Stimulated activated naive B cell treated with anti-CD40 and anti-IgM and Interleukin-4, amounts not matched to agents 10 μg/mL and 1 μg/mL and 100 μg/mL, for 72 hours (primary cell): ENCODE measurements around the gene GLRX5.

ENCODE experiments used
- ATAC-seq, 2 donors: fragments of 150-1000 bp; cut with Tn5 transposase; replicated peaks; 2 replicates each; pipeline ENCODE4 v1.10.0; 2021; ENCODE audit warnings: moderate library complexity in 1 of 2
- DNase-seq: peaks from one replicate; pipeline ENCODE4 v3.0.0; 2021
- H3K27ac Mint-ChIP-seq: one replicate; pipeline ENCODE4 v1.8.0; 2022; ENCODE audit warnings: mild to moderate bottlenecking, mixed read lengths
- H3K27me3 Mint-ChIP-seq, 2 donors: one replicate each; pipeline ENCODE4 v1.8.0; 2022; ENCODE audit warnings: mixed read lengths in 2 of 2
- H3K36me3 Mint-ChIP-seq, 2 donors: one replicate each; pipeline ENCODE4 v1.8.0; 2022; ENCODE audit warnings: mixed read lengths in 2 of 2, mild to moderate bottlenecking in 1 of 2
- H3K4me1 Mint-ChIP-seq, 2 donors: one replicate each; pipeline ENCODE4 v1.8.0; 2022; ENCODE audit warnings: mixed read lengths in 2 of 2, mild to moderate bottlenecking in 1 of 2
- H3K4me3 Mint-ChIP-seq, 2 donors: one replicate each; pipeline ENCODE4 v1.8.0; 2022; ENCODE audit warnings: mild to moderate bottlenecking in 2 of 2, mixed read lengths in 2 of 2, moderate library complexity in 1 of 2
- H3K9me3 Mint-ChIP-seq, 2 donors: one replicate each; pipeline ENCODE4 v1.8.0; 2022; ENCODE audit warnings: mixed read lengths in 2 of 2, mild to moderate bottlenecking in 1 of 2

Gene GLRX5

DNA sequence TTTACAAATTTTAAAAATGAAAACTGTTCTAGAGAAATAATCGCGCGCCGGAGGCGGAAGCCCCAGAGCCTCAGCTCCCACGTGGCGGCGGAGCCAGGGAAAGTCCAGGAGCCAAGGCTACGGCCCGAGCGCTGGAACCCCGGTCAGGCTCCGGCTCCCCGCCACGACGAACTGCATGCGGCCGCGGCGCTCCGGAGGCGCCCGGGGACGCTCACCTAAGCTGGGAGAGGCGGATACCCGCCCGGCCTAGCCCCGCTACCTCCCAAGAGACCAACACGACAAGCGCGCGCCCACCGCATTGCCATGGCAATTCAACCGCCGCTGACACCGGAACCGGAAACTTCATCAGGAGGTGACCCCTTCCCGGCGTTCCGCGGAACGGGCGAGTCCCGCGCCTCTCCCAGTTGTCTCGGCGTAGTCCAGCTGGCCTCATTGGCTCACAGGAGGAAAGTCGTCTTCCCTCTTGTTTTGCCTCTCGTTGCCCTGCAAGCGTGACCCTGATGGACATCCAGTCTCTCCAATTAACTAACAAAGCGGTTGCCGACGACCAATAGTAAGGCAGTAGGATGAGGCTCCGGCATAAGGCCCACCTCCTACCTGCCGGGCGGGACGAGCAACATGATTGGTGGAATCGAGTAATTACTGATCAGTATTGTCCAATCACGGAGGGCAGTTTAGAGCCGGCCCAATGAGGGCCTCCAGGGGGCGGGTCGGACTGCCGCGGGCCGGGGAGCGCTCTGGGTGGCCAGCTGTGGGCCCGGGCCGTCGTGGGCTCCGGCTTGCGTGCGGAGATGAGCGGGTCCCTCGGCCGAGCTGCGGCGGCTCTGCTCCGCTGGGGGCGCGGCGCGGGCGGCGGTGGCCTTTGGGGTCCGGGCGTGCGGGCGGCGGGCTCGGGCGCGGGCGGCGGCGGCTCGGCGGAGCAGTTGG, at the start of gene GLRX5:
TSS of gene GLRX5 (plus strand) at position 752 of the 927 bp plus-strand sequence. CDS start at position 792, 40 bp downstream.
- H3K9me3 Mint-ChIP-seq, result no peaks in the 10 kb centered on the region
- peak; percentile 100 for DNase-seq
- ATAC-seq, result peak; percentile 90
- H3K27me3 Mint-ChIP-seq, result no peaks in the 10 kb centered on the region
- H3K36me3 Mint-ChIP-seq, result peaks cover 5 to 24% of the 10 kb centered on the region in 2 donors
- peak within 1 kb of the TSS; percentile 98 to 99 for H3K4me3 Mint-ChIP-seq
- H3K27ac Mint-ChIP-seq, result peak within 1 kb of the TSS; percentile 97
- H3K4me1 Mint-ChIP-seq, result peaks cover 42 to 63% of the 10 kb centered on the region in 2 donors

DNA sequence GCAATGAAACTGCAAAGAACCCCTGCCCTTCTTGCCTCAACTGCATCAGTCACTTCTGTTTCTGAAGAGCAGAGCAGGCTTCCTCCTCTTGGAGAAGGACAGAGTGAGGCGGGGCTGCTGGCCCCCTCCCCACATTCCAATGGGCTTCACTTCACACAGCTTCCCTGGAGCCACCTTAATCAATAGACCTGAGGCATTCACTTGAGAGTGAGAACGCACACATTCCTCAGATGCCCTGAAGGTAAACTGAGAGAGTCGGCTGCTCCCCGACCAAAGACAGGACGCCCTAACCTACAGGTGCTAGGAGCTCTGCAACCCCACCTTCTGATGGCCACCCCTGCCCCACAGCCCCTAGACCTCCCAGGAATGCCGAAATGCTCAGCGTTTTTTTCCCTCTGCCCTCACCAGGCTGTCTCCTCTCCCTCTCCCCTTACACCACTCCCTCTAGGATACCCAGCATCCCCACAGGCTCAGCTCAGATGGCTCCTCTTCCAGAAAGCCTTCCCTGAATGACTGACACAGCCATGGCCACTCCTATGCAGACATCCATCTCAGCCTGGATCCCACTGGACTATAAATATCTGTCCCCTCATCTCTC, 49.5 kb upstream of the GLRX5 start:
- Mint-ChIP-seq H3K27me3 (no peaks in the 10 kb centered on the region), H3K4me3 (no peak overlapping the region), H3K36me3 (peaks cover 25 to 45% of the 10 kb centered on the region in 2 donors), H3K4me1 (peaks cover 66 to 89% of the 10 kb centered on the region in 2 donors), H3K9me3 (no peaks in the 10 kb centered on the region), H3K27ac (peak overlapping the region; percentile 44)
- ATAC-seq (no peak), DNase-seq (no peak)

DNA sequence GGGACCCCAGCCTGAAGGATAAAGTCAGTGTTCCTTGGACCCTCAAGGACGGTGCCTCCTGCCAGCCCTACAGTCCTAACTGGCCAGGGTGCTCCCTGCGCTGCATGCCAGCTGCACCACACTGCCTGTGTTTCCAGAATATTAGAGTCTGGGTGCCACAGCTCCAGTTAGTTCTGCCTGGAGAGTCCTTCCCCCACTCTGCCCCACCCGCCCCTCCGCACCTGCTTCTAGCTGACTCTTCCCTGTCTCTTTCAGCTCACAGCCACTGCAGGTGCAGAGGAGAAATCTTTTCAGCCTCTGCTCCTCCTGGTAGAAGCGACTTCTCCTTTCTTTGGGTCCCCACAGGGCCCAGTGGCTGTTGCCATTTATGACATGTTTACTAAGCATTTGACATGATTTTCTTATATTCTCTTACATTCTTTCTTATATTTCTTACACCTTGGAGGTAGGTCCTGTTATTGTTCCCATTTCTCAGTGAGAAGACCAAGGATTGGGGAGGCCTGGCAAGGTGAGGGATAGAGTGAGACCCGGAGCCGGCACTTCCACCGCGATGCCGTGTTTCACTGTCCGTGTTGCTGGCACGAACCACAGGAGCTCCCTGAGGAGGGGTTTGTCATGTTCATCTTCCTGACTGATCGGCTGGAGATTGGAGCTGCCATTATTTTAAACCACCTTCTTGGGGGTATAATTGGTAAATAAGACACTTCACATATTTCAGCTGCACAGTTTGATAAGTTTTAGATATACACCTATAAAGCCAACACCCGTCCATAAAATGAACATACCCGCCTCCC, 47.8 kb upstream of the GLRX5 start:
- peak overlapping the region; percentile 92 for H3K27ac Mint-ChIP-seq
- peak overlapping the region; percentile 1 to 43 for H3K4me3 Mint-ChIP-seq
- no peak for DNase-seq

DNA sequence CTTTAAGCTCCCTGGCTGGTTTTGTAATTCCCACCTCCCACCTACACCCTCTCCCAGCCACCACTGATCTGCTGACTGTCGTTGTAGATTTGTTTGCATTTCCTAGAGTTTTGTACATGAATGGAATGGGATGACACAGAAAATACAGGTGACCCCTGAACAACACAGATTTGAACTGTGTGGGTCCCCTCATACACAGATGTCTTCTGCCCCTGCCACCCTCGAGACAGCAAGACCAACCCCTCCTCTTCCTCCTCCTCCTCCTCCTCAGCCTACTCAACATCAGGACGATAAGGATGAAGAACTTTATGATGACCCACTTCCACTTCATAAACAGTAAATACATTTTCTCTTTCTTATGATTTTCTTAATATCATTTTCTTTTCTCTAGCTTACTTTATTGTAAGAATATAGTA, 47.2 kb upstream of the GLRX5 start:
- H3K4me1 Mint-ChIP-seq, result peaks cover 63 to 84% of the 10 kb centered on the region in 2 donors
- no peaks in the 10 kb centered on the region for H3K27me3 Mint-ChIP-seq
- ATAC-seq (no peak), DNase-seq (no peak)
- H3K27ac Mint-ChIP-seq, result peak overlapping the region; percentile 92
- H3K36me3 Mint-ChIP-seq, result peaks cover 24 to 51% of the 10 kb centered on the region in 2 donors
- H3K9me3 Mint-ChIP-seq, result peaks cover 0 to 2% of the 10 kb centered on the region in 2 donors
- H3K4me3 Mint-ChIP-seq, result peak overlapping the region in 1 of 2 donors; percentile 36

More for the DNA sequence above, 47.8 kb upstream of the GLRX5 start:
- Mint-ChIP-seq H3K36me3 (peaks cover 24 to 47% of the 10 kb centered on the region in 2 donors), H3K27me3 (no peaks in the 10 kb centered on the region), H3K4me1 (peaks cover 63 to 84% of the 10 kb centered on the region in 2 donors), H3K9me3 (peaks cover 0 to 2% of the 10 kb centered on the region in 2 donors)
- peak; percentile 85 to 90 for ATAC-seq

DNA sequence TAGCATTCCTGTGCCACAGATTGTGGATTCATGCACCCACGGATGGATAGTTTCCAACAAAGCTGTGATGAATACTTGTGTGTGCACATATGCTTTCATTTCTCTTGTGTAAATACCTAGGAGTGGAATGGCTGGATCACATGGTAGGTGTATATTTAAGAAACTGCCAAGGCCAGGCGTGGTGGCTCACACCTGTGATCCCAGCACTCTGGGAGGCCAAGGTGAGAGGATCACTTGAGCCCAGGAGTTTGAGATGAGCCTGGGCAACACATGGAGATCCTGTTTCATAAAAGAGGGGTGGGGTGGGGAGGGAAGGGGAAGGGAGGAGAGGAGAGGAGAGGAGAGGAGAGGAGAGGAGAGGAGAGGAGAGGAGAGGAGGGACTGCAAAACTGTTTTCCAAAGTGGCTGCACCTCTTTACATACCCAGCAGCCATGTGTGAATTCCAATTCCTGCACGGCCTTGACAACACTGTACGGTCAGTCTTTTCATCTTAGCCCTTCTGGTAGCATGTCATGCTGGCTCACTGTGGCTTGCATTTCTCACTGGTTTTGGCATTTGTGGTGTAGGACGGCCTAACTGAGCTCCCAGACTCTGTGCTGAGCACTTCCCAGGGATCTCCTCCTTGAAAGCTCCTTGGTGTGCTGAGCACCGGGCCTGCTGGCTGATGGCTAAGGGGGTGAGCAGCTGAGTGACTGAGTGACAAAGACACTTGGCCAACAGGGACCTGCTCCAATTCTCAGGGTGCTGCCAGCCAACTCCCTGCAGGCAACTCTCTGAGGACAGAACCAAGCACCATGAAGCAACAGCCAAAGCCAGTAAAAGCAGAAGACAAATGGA, 46.3 kb upstream of the GLRX5 start:
- H3K9me3 Mint-ChIP-seq, result peaks cover 0 to 2% of the 10 kb centered on the region in 2 donors
- H3K27ac Mint-ChIP-seq, result peak overlapping the region; percentile 28
- ATAC-seq (peak; percentile 27 to 41), DNase-seq (no peak)
- H3K4me1 Mint-ChIP-seq, result peaks cover 56 to 81% of the 10 kb centered on the region in 2 donors
- H3K4me3 Mint-ChIP-seq, result no peak overlapping the region
- H3K27me3 Mint-ChIP-seq, result no peaks in the 10 kb centered on the region
- peaks cover 27 to 48% of the 10 kb centered on the region in 2 donors for H3K36me3 Mint-ChIP-seq

DNA sequence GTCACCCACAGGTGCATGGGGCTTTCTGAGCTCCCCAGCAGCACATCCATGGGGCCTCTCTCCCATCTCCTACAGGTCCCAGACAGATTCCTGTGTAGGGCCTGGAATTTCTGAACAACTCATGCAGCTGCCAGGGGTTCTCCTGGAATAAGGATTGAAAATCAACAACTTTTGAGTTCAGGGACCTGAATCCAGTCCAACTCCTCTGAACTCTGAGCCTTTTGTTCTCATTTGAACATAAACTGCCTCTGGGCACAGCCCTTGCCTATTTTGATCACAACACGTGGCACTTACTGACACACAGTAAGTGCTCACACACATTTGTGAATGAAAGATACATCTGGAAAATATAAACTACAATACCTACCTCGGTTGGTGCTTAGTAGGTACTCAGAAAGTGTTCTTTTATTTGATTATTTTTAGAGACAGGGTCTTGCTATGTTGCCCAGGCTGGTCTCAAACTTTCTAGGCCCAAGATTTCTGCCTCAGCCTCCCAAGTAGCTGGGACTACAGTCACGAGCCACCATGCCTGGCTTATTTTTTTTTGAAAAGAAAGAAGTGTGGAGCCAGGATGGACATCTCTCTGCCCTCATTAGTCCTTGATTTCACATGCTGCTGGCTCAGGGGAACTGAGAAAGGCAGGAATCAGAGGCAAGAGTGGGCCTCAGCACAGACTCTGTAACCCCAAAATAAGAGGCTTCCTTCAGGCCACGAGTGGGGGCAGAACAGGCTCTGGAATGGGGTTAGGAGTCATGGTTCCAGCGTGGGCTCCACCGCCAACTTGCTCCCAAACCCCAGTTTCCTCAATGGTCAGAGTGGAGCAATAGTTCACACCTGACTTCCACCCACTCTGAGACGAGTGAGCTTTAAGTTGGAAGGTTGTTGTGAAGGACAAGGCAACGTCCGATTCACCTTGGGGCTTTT, 45.4 kb upstream of the GLRX5 start:
- H3K27me3 Mint-ChIP-seq, result no peaks in the 10 kb centered on the region
- H3K27ac Mint-ChIP-seq, result peak overlapping the region; percentile 84
- peaks cover 53 to 79% of the 10 kb centered on the region in 2 donors for H3K4me1 Mint-ChIP-seq
- ATAC-seq, result no peak
- no peak for DNase-seq
- H3K36me3 Mint-ChIP-seq, result peaks cover 21 to 46% of the 10 kb centered on the region in 2 donors
- H3K4me3 Mint-ChIP-seq, result no peak overlapping the region
- H3K9me3 Mint-ChIP-seq, result peaks cover 0 to 2% of the 10 kb centered on the region in 2 donors

DNA sequence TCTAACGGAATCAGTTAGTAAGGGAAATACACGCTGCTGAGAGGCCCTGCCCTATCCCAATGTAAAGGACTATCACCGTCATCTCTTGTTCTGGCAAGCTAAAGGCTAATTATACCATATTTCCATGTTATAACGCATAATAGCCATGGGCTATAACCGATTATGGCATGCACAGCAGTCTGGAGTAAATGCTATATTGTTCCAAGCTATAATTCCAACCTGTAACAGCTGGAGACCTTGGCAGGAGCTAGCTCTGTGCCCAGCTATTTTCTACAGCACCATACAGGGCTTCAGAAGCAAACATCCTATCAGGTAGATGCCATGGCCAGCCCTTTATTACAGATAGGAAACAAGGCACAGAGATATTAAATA, 44.7 kb upstream of the GLRX5 start:
- Mint-ChIP-seq H3K27me3 (no peaks in the 10 kb centered on the region), H3K4me3 (no peak overlapping the region), H3K27ac (no peak overlapping the region), H3K4me1 (peaks cover 56 to 79% of the 10 kb centered on the region in 2 donors), H3K36me3 (peaks cover 21 to 47% of the 10 kb centered on the region in 2 donors), H3K9me3 (peaks cover 0 to 2% of the 10 kb centered on the region in 2 donors)
- ATAC-seq, result no peak
- no peak for DNase-seq

DNA sequence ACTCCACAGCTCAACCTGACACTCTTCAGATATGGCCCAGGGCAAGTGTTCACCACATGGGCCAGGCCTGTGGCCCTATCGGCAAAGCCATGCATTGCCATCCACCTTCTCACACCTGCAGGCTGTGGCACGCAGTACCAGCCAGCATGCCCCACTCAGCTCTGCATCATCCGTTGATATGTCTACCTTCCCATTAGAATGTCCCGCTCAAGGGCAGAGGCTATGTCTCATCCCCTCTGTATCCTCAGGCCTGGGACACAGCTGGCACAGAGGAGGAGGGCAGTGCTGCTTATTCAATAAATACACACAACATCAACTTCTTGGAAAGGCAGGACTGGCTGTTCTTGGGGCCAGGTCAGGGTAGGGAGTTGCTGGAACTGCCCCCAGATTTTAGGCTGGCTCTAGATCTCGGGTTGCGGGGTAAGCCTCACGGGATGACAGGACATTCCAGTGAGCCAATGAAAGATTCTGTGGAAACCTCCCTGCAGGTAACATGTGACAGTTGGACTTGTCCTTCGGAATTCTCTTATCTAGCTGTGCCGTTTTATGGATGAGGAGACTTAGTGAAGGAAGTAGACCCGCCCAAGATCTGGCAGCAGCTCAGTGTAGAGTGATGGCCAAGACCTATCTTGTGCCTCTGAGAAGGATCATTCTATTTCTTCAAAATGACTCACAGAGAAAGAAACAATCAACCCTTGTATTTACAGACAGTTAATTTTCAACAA, 44.0 kb upstream of the GLRX5 start:
- no peak overlapping the region for H3K4me3 Mint-ChIP-seq
- H3K36me3 Mint-ChIP-seq, result peaks cover 17 to 48% of the 10 kb centered on the region in 2 donors
- no peaks in the 10 kb centered on the region for H3K27me3 Mint-ChIP-seq
- no peak for ATAC-seq
- DNase-seq, result no peak
- peaks cover 57 to 79% of the 10 kb centered on the region in 2 donors for H3K4me1 Mint-ChIP-seq
- peaks cover 0 to 2% of the 10 kb centered on the region in 2 donors for H3K9me3 Mint-ChIP-seq
- no peak overlapping the region for H3K27ac Mint-ChIP-seq

DNA sequence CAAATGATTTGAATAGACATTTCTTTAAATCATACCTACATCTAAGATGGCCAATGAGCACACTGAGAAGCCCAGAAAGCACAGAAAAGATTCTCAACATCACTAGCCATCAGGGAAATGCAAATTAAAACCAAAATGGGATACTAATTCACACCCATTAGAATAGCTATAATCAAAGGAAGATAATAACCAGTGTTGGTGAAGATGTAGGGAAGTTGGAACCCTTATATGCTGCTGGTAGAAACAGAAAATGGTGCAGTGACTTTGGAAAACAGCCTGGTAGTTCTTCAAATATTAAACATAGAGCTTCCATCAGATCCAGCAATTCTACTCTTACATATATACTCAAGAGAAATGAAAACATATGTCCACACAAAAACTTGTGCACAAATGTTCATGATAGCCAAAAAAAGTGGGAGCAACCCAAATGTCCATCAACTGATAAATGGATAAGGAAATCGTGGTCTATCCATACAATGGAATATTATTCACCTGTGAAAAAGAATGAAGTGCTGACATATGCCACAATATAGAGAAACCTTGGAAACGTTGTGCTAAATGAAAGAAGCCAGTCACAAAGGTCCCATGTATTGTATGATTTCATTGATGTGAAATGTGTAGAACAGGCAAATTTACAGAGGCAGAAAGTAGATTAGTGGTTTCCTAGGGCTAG, 42.8 kb upstream of the GLRX5 start:
- ATAC-seq (no peak), DNase-seq (no peak)
- Mint-ChIP-seq H3K9me3 (peaks cover 0 to 2% of the 10 kb centered on the region in 2 donors), H3K4me1 (peaks cover 55 to 79% of the 10 kb centered on the region in 2 donors), H3K27ac (no peak overlapping the region), H3K4me3 (no peak overlapping the region), H3K36me3 (peaks cover 16 to 45% of the 10 kb centered on the region in 2 donors), H3K27me3 (no peaks in the 10 kb centered on the region)

DNA sequence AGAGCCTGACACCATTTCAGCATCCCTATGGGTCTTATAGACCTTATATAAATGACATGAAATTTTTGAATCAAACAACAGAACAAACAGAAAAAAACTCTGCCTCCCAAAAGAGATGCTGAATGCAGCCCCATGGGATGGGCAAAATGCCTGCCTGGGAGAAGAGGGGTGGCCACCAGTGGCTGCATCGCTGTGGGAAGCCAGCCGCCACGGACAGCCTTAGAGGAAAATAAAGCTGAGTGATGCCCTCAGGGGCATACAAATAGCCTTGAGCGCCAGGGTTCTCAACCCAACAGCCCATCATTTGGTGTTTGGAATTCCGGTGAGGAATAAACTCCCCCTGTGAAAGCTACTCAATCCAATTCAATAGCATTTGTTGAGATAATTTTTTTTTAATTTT, 41.3 kb upstream of the GLRX5 start:
- peaks cover 0 to 2% of the 10 kb centered on the region in 2 donors for H3K9me3 Mint-ChIP-seq
- peaks cover 49 to 78% of the 10 kb centered on the region in 2 donors for H3K4me1 Mint-ChIP-seq
- peak overlapping the region; percentile 25 for H3K27ac Mint-ChIP-seq
- H3K4me3 Mint-ChIP-seq, result no peak overlapping the region
- H3K36me3 Mint-ChIP-seq, result peaks cover 14 to 39% of the 10 kb centered on the region in 2 donors
- no peaks in the 10 kb centered on the region for H3K27me3 Mint-ChIP-seq
- DNase-seq (no peak), ATAC-seq (no peak)

DNA sequence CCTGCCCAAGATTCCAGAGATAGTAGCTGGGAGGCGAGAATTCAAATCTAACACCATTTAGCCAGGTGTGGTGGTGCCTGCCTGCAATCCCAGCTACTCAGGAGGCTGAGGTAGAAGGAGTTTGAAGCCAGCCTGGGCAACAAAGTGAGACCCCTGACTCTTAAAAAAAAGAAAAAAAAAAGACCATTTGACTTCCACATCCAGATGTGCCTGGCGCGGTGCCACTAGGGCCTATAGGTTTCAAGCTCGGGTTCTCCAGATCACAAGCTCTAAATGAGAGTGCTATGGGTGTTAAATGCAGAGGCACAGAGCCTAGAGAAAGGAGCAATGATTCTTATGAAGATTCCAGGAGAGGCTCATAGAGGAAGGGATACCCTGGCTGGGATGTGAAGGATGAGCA, 40.9 kb upstream of the GLRX5 start:
- H3K4me3 Mint-ChIP-seq, result peak overlapping the region; percentile 8 to 10

More for the DNA sequence above, 40.9 kb upstream of the GLRX5 start:
- no peaks in the 10 kb centered on the region for H3K27me3 Mint-ChIP-seq
- H3K27ac Mint-ChIP-seq, result peak overlapping the region; percentile 99
- H3K9me3 Mint-ChIP-seq, result peaks cover 0 to 2% of the 10 kb centered on the region in 2 donors
- H3K36me3 Mint-ChIP-seq, result peaks cover 14 to 38% of the 10 kb centered on the region in 2 donors
- peaks cover 45 to 78% of the 10 kb centered on the region in 2 donors for H3K4me1 Mint-ChIP-seq
- DNase-seq (no peak), ATAC-seq (no peak)
